Panc1 (cell line): ENCODE measurements around the gene ARX.

Source experiments
- CTCF ChIP-seq: fragments of 450-650 bp; IDR thresholded peaks from 2 replicates; pipeline ENCODE4 v1.5.1; 2017; ENCODE audit warnings: mild to moderate bottlenecking
- POLR2AphosphoS5 ChIP-seq: IDR thresholded peaks from 2 replicates; pipeline ENCODE4 v1.6.1; 2012; ENCODE audit warnings: mild to moderate bottlenecking, low read depth, low read length, moderate library complexity
- TCF7L2 ChIP-seq: IDR thresholded peaks from 2 replicates; pipeline ENCODE4 v1.6.1; 2011; ENCODE audit warnings: mild to moderate bottlenecking, low read depth, low read length, inconsistent platforms
- TF ChIP-seq, protein P1 (sequence below), 2 experiments: IDR thresholded peaks; 2 replicates each; pipeline ENCODE4 v1.6.1; 2011 to 2012; ENCODE audit warnings: low read depth in 2 of 2, control low read depth in 1 of 2, low read length in 1 of 2, mild to moderate bottlenecking in 1 of 2, moderate library complexity in 1 of 2; ENCODE audit not compliant: insufficient read depth in 1 of 2

- TF ChIP-seq CTCF (no peak), POLR2AphosphoS5 (no peak), TCF7L2 (no peak)
- TF ChIP-seq, protein P1, sequence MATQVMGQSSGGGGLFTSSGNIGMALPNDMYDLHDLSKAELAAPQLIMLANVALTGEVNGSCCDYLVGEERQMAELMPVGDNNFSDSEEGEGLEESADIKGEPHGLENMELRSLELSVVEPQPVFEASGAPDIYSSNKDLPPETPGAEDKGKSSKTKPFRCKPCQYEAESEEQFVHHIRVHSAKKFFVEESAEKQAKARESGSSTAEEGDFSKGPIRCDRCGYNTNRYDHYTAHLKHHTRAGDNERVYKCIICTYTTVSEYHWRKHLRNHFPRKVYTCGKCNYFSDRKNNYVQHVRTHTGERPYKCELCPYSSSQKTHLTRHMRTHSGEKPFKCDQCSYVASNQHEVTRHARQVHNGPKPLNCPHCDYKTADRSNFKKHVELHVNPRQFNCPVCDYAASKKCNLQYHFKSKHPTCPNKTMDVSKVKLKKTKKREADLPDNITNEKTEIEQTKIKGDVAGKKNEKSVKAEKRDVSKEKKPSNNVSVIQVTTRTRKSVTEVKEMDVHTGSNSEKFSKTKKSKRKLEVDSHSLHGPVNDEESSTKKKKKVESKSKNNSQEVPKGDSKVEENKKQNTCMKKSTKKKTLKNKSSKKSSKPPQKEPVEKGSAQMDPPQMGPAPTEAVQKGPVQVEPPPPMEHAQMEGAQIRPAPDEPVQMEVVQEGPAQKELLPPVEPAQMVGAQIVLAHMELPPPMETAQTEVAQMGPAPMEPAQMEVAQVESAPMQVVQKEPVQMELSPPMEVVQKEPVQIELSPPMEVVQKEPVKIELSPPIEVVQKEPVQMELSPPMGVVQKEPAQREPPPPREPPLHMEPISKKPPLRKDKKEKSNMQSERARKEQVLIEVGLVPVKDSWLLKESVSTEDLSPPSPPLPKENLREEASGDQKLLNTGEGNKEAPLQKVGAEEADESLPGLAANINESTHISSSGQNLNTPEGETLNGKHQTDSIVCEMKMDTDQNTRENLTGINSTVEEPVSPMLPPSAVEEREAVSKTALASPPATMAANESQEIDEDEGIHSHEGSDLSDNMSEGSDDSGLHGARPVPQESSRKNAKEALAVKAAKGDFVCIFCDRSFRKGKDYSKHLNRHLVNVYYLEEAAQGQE (IDR thresholded peaks at IDR 0.05; ENCODE audit: insufficient read depth in 1 of 2, low read depth in 2 of 2, low read length in 1 of 2), result no peak
These were observed 28.0 kb downstream of the ARX start for GRCh38 chrX:24987731-24988130.
